8988T (cell line): Measurements from ENCODE around the gene ATP12A.

ENCODE experiments used
- DNase-seq: peaks from one replicate; pipeline ENCODE4 v3.0.0; 2011

The ATP12A gene

GRCh38 chr13:24664726-24665409 is 15.3 kb upstream of the ATP12A start:
- peak; percentile 48 for DNase-seq

DNA sequence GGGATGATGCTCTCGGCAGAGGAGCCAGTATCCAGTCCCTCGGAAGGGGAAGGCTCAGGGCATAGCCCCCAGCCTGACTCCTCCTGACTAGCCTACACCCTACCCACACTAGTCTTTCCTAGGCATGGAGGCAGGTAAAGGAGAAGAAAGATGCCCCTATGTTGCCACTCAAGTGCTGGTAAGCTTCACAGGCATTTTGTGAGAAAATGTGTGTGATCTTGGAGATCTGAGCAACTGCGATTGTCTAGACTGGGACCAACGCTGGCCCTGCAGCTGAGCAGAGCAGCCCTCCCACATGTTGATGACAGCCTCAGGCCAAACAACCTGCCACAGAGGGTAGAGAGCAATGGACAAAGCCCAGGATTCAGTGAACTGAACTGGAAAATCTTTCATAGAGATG is 11.7 kb upstream of the ATP12A start:
- DNase-seq: no peak

DNA sequence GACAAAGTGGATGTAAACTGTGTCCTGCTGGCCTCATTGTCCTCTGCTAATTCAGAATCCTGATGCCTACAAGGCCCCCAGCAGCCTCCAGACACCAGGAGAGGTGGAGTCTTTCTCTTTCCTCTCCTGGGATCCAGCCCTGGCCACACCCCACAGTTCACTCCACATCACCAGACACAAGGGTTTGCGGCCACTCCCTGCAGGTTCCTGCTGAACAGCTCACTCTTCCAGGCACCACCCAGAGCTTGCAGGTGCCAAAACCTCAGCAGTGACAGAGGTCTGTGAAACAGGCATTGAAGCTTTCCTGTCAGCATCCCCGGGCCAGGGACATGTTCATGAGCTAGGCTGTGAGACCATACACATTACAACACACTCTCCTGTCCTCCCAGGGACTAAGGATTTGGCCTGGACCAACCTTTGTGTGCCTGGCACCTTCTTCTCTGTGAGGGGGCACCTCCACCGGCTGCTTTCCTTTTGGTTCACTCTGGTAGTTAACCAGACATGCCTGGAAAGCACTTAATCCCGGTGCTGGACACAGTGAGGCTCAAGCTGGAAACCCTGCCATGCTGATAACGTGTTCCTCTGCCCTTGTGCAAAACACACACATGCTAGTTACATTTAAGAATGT is 11.1 kb upstream of the ATP12A start:
- DNase-seq: no peak

- no peak for DNase-seq
These were observed 10.0 kb upstream of the ATP12A start for GRCh38 chr13:24670174-24670573.

- DNase-seq: peak; percentile 66
These were observed 9.2 kb upstream of the ATP12A start for GRCh38 chr13:24670961-24671381.

GRCh38 chr13:24671386-24672113 is 8.7 kb upstream of the ATP12A start:
- peak; percentile 52 for DNase-seq

GRCh38 chr13:24672141-24673132 is 7.8 kb upstream of the ATP12A start:
- no peak for DNase-seq

GRCh38 chr13:24675806-24676570 is 4.2 kb upstream of the ATP12A start:
- DNase-seq: no peak

DNA sequence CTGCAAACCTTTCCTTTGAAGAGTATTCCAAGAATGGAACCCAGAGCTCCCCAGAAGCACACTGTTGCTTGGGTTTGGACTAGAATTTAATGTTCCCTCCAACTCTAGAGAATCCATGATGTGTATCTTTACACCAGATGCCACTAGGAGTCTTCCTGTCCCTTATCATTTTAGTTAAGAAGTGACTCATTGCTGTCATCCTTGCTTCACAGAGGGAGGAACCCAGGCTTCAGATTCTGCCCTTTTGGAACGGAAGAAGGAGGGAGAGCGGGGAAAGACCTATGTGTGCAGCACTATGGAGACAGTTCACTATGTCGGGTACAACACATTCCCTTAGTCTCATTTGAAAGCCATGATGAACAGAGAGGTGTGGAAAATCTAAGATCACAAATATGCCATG is 2.1 kb upstream of the ATP12A start:
- DNase-seq: no peak

- no peak for DNase-seq
These were observed 522 bp upstream of the ATP12A start for GRCh38 chr13:24679686-24680085.

DNA sequence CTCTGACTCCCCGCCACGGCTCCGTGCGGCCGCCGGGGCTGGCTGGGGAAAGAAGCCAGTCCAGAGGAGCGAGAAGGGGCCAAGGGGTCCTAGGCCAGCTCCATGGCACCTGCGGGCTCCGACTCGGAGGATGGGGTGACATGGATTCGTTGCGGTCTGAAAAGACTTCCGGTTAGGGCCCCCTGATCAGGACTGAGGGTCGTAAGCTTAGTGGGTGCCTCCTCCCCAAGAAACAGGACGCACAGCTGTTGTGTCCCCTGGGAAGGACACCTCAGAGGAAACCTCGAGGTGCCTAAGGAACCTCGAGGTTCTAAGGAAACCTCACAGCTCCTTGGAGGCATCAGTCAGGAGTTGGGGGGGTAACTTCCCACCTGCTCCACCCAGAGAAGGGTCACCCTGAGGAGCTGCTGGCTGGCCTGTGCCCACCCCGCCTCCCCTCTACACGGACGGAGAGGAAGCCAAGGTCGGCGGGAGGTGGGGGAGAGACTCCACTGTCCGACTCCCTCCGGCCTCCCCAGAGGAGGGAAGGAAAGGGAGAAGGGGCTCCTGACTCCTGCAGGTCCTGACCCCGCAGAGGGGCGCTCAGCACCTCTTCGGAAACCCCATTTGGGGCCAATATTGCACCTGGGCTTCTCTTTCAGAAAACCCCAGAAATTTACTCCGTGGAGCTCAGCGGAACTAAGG is 855 bp downstream of the ATP12A start:
- no peak for DNase-seq

GRCh38 chr13:24681930-24682329 is 1.7 kb downstream of the ATP12A start:
- DNase-seq: no peak

DNA sequence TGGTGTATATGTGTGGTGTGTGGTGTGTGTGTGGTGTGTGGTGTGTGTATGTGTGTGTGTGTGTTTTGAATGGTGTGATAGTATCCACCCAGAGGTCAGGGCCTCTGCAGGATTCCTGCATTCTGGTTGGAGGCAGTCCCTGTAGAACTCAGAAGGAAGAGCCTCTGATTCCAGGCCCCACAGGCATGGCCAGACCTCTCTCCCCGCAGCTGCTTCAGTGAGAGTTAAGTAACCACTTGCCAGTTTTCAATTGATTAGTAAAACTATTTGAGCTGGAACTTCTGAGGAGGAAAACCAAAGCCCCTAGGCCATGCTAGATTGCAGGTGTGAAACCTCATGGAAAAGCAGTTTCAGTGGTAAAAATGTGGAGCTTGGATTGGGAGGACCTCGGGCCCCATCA is 2.1 kb downstream of the ATP12A start:
- DNase-seq: no peak

DNA sequence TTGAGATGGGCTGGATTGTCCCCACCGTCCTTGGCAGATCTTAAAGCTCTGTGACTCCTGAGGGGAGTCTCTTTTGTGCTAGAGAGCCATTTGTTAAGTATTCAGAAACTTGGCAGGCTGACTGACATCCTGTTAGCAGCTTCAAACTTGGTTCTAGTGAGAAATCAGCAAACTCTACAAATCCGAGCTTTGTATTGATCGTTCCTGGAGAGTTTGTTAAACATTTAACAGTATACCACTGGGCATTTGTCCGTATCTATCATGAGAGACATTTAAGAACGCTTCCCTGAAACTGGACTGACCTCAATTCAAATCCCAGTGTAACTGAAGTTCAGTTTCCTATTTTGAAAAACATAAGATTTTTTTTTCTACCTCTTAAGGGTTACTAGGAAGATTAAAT is 3.1 kb downstream of the ATP12A start:
- no peak for DNase-seq

GRCh38 chr13:24683838-24684599 is 3.8 kb downstream of the ATP12A start:
- peak; percentile 91 for DNase-seq

DNA sequence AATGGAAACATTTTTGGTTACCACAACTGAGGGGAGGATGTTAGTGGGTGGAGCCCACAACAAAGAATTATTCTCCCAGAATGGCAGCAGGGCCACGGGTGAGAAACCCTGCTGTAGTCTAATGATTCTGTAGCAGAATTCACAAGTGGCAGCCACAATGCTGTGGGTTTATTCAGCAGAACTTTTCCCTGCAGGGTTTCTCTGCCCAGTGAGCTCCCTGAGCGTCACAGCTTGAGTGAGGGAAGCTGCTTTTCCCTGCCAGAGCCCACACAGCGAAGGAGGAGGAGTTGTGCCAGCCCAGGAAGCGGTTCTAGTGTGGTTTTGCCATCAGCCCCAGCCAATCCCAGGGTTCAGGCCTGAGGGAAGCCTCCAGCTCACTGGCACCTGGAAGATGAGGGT is 4.4 kb downstream of the ATP12A start:
- no peak for DNase-seq

- no peak for DNase-seq
These were observed 5.1 kb downstream of the ATP12A start for GRCh38 chr13:24685314-24685713.

- DNase-seq: no peak
These were observed 7.4 kb downstream of the ATP12A start for GRCh38 chr13:24687611-24688010.

GRCh38 chr13:24688111-24688510 is 7.9 kb downstream of the ATP12A start:
- DNase-seq: no peak

GRCh38 chr13:24688950-24689349 is 8.7 kb downstream of the ATP12A start:
- DNase-seq: no peak

- DNase-seq: no peak
These were observed 11.2 kb downstream of the ATP12A start for GRCh38 chr13:24691381-24691780.
